ENCODE results near the gene SHANK2. TPM values are rescaled to one million over a fixed set of nuclear protein-coding genes. Genes with fewer than 3 reads are reported as not detected.

The SHANK2 gene
- total RNA-seq, 4 donors from 2014 or later: 26.2 to 95.5 (median 45.1) TPM

GRCh38 chr11:71251151-71251721 is 1.1 kb downstream of the SHANK2 start:
- no peaks in the 10 kb centered on the region for H3K9me3 ChIP-seq
- peaks cover 3 to 24% (median 21%) of the 10 kb centered on the region in 4 donors for H3K4me1 ChIP-seq
- peak overlapping the region in 3 of 4 donors; percentile 64 to 73 (median 70) for H3K4me3 ChIP-seq
- 3% methylated on average over 53 of the region's 64 CpGs; no CpG with 5 or more reads in 1 of the 2 donors for WGBS, 2 donors (ENCODE audit: low coverage in 1 of 2)
- TF ChIP-seq EP300 (IDR thresholded peaks at IDR 0.05; ENCODE audit: low read depth): no peak
- TF ChIP-seq CTCF (IDR thresholded peaks at IDR 0.05): no peak
- TF ChIP-seq POLR2AphosphoS5 (IDR thresholded peaks at IDR 0.05): no peak
- no peak for TF ChIP-seq POLR2A (IDR thresholded peaks at IDR 0.05)
- in situ Hi-C loops (cut with MboI; ENCODE audit: low pct_ligation_motif_present in 1 of 4, low pct_unique_long_range_greater_than_20kb in 1 of 4, low sequenced_read_pairs in 3 of 4) (no loop called here), intact Hi-C loops (cut with DNase I; ENCODE audit: low total_unique reads) (no loop called here)
- H3K36me3 ChIP-seq: no peaks in the 10 kb centered on the region
- peak; percentile 25 for DNase-seq
- H3K27ac ChIP-seq: peak overlapping the region in 3 of 4 donors; percentile 76 to 88 (median 86)
- H3K27me3 ChIP-seq: peaks cover 56% of the 10 kb centered on the region

GRCh38 chr11:71250523-71251150 is 1.7 kb downstream of the SHANK2 start:
- intact Hi-C loops (cut with DNase I; ENCODE audit: low total_unique reads): no loop called here
- TF ChIP-seq POLR2AphosphoS5 (IDR thresholded peaks at IDR 0.05) (no peak), CTCF (IDR thresholded peaks at IDR 0.05) (no peak)
- DNase-seq: peak; percentile 3
- in situ Hi-C loops (cut with MboI; ENCODE audit: low pct_ligation_motif_present in 1 of 4, low pct_unique_long_range_greater_than_20kb in 1 of 4, low sequenced_read_pairs in 3 of 4): no loop called here
- Histone ChIP-seq H3K4me1 (peaks cover 3 to 24% (median 21%) of the 10 kb centered on the region in 4 donors), H3K27ac (no peak overlapping the region), H3K27me3 (peaks cover 58% of the 10 kb centered on the region), H3K9me3 (no peaks in the 10 kb centered on the region), H3K4me3 (peak overlapping the region in 3 of 4 donors; percentile 64 to 73 (median 70)), H3K36me3 (no peaks in the 10 kb centered on the region)
- whole genome bisulfite sequencing, 2 donors (ENCODE audit: low coverage in 1 of 2): 41% methylated on average over 4 to 27 of the region's 27 CpGs

GRCh38 chr11:71249301-71249700 is 3.1 kb downstream of the SHANK2 start:
- no peak for DNase-seq
- intact Hi-C loops (cut with DNase I; ENCODE audit: low total_unique reads): no loop called here
- Histone ChIP-seq H3K4me1 (peaks cover 3 to 24% (median 21%) of the 10 kb centered on the region in 4 donors), H3K36me3 (no peaks in the 10 kb centered on the region), H3K27ac (no peak overlapping the region), H3K4me3 (no peak overlapping the region), H3K27me3 (peaks cover 54% of the 10 kb centered on the region), H3K9me3 (no peaks in the 10 kb centered on the region)
- TF ChIP-seq EP300 (IDR thresholded peaks at IDR 0.05; ENCODE audit: low read depth): no peak
- no peak for TF ChIP-seq CTCF (IDR thresholded peaks at IDR 0.05)
- TF ChIP-seq POLR2A (IDR thresholded peaks at IDR 0.05): no peak
- TF ChIP-seq POLR2AphosphoS5 (IDR thresholded peaks at IDR 0.05): no peak
- WGBS, 2 donors (ENCODE audit: low coverage in 1 of 2): 79 to 100% methylated on average over 1 to 6 of the region's 6 CpGs
- in situ Hi-C loops (cut with MboI; ENCODE audit: low pct_ligation_motif_present in 1 of 4, low pct_unique_long_range_greater_than_20kb in 1 of 4, low sequenced_read_pairs in 3 of 4): no loop called here

- WGBS, 2 donors (ENCODE audit: low coverage in 1 of 2): 82% methylated on average over 9 of the region's 9 CpGs; no CpG with 5 or more reads in 1 of the 2 donors
- no peak for TF ChIP-seq EP300 (IDR thresholded peaks at IDR 0.05; ENCODE audit: low read depth)
- no peak for TF ChIP-seq CTCF (IDR thresholded peaks at IDR 0.05)
- TF ChIP-seq POLR2AphosphoS5 (IDR thresholded peaks at IDR 0.05): no peak
- H3K9me3 ChIP-seq: no peaks in the 10 kb centered on the region
- in situ Hi-C loops (cut with MboI; ENCODE audit: low pct_ligation_motif_present in 1 of 4, low pct_unique_long_range_greater_than_20kb in 1 of 4, low sequenced_read_pairs in 3 of 4) (no loop called here), intact Hi-C loops (cut with DNase I; ENCODE audit: low total_unique reads) (no loop called here)
- no peaks in the 10 kb centered on the region for H3K36me3 ChIP-seq
- no peak for DNase-seq
- no peak overlapping the region for H3K4me3 ChIP-seq
- peaks cover 3 to 24% (median 20%) of the 10 kb centered on the region in 4 donors for H3K4me1 ChIP-seq
- H3K27me3 ChIP-seq: peaks cover 54% of the 10 kb centered on the region
- H3K27ac ChIP-seq: no peak overlapping the region
Observed at GRCh38 chr11:71248656-71249055, 3.7 kb downstream of the SHANK2 start.
